DOHH2 (cell line): ENCODE data around the gene GPSM1.

Experiments used
- H3F3A ChIP-seq: fragments of 200-600 bp; sonication (generic), shearing (Covaris generic); 2 replicates; pipeline ENCODE4 v1.6.0; 2016; ENCODE audit warnings: antibody characterized with exemption, mild to moderate bottlenecking; ENCODE audit not compliant: control insufficient read depth, insufficient read depth
- H3K27ac ChIP-seq: fragments of 200-600 bp; sonication (generic); 2 replicates; pipeline ENCODE4 v1.5.1; 2014; ENCODE audit warnings: low read depth, mild to moderate bottlenecking, low read length, moderate library complexity
- H3K27me3 ChIP-seq: fragments of 200-600 bp; sonication (generic); 2 replicates; pipeline ENCODE4 v1.6.1; 2014; ENCODE audit warnings: mild to moderate bottlenecking, low read length, mixed read lengths; ENCODE audit not compliant: control insufficient read depth
- H3K36me3 ChIP-seq: fragments of 200-600 bp; sonication (generic); 2 replicates; pipeline ENCODE4 v1.6.1; 2014; ENCODE audit warnings: mild to moderate bottlenecking, low read length, moderate library complexity, mixed read lengths; ENCODE audit not compliant: control insufficient read depth
- H3K4me1 ChIP-seq: fragments of 200-600 bp; sonication (generic); 2 replicates; pipeline ENCODE4 v1.6.1; 2014; ENCODE audit warnings: mild to moderate bottlenecking, low read length, mixed read lengths; ENCODE audit not compliant: control insufficient read depth
- H3K4me2 ChIP-seq: fragments of 200-600 bp; sonication (generic); 2 replicates; pipeline ENCODE4 v1.6.0; 2014; ENCODE audit warnings: mild to moderate bottlenecking, low read length, moderate library complexity
- H3K4me3 ChIP-seq: fragments of 200-600 bp; sonication (generic); 2 replicates; pipeline ENCODE4 v1.5.1; 2014; ENCODE audit warnings: mild to moderate bottlenecking, low read length, mixed read lengths
- H3K79me2 ChIP-seq: fragments of 200-600 bp; sonication (generic); 2 replicates; pipeline ENCODE4 v1.6.1; 2014; ENCODE audit warnings: mild to moderate bottlenecking, low read length, mixed read lengths; ENCODE audit not compliant: control insufficient read depth
- H3K9me2 ChIP-seq: fragments of 200-600 bp; sonication (generic); replicated peaks from 2 replicates; pipeline ENCODE4 v1.6.1; 2014; ENCODE audit warnings: mild to moderate bottlenecking, low read length, mixed read lengths; ENCODE audit not compliant: control insufficient read depth
- H3K9me3 ChIP-seq: fragments of 200-600 bp; sonication (generic); 2 replicates; pipeline ENCODE4 v1.6.1; 2014; ENCODE audit warnings: antibody characterized with exemption, low read length, mixed read lengths; ENCODE audit not compliant: control insufficient read depth, insufficient read depth
- H4K20me1 ChIP-seq: fragments of 200-600 bp; sonication (generic); 2 replicates; pipeline ENCODE4 v1.6.0; 2014; ENCODE audit warnings: low read depth, mild to moderate bottlenecking, antibody characterized with exemption, low read length, moderate library complexity; ENCODE audit not compliant: control insufficient read depth, insufficient read depth
- EZH2phosphoT487 ChIP-seq: fragments of 200-600 bp; sonication (generic); IDR thresholded peaks from 2 replicates; pipeline ENCODE4 v1.6.1; 2017; ENCODE audit warnings: borderline replicate concordance, mild to moderate bottlenecking, antibody characterized with exemption, low read length, moderate library complexity, mixed read lengths
- TF ChIP-seq, protein P1 (sequence below): fragments of 200-600 bp; sonication (generic); IDR thresholded peaks from one replicate; pipeline ENCODE4 v1.5.1; 2014; ENCODE audit warnings: antibody characterized with exemption, mild to moderate bottlenecking, low read depth, low read length; ENCODE audit not compliant: poor library complexity, severe bottlenecking

The GPSM1 gene

DNA sequence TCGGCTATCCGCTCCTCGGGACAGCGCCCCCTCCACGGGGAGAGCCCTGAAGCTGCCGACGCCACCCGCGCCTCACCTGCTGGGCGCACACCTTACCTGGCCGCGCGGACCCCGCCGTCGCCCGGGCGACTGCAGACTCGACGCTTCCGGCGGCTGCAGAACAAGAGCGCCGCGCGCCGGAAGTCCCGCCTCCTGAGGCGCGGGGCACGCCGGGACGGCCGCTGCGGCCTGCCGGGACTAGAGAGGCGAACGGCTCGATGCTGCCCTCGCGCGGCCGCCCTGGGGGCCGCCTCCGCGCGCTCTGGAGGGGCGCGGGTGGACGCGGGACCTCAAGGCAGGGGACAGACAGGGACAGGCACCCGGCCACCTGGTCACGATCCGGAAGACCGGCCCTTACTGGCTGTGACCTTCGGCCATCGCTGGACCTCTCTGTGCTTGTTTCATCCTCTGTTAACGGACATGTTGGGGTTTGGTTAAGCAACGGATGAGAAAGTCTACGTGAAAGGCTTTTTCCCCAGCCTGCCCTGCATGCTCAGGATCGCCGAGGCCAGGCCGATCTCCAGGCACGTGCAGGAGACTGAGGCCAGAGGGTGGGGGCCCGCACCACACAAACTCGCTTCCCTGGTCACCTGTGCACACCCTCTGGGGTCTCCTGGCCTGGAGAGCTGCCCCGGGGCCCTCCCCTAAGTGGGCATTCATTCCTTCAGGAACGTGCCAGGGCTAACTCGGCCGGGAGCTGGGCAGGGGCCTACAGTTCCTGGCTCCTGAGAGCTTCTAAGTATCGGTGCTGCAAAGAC, 72.9 kb downstream of the GPSM1 start, which contains the start of gene SNAPC4:
Gene SNAPC4 (minus strand): TSS at position 133 of the 797 bp plus-strand sequence. CDS start 1,742 bp downstream, outside the sequence.
- Histone ChIP-seq H3K27ac (peak within 1 kb of the TSS; percentile 38), H3K36me3 (peaks cover 73% of the 10 kb centered on the region), H3K4me1 (peaks cover 19% of the 10 kb centered on the region)

DNA sequence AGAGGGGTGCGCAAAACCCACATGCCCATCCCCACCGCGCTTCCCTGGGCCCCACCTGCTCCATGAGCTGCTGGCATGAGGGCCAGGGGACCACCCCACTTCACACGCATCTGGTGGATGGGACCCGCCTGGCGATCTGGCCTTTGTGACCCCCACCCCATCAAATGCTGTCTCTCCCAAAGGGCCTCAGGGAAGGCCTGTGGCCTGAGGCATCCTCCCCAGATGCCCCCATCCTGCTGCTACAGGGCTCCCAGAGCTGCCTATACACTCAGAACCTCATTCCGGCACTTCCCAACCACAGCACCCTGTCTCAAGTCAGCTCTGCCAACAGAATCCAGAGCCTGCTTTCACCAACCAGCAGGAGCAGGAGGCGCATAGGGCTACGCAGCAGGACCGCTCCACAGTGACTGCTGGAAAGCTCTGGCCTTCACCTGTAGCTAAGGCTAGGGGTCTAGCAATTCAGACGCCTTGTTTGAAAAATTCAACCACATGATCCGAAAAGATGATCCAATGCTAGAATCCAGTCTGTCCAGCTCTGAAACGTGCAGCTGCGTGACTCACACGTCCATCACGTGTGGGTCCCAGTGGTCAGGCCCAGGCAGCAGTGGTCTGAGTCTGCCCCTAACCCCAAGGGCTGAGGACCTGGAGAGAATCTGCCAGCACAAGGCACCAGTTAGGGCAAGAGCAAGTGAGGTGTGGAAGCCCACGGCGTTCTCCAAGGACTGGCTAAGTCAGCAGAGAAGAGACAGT, 74.0 kb downstream of the GPSM1 start:
- Histone ChIP-seq H3F3A (peaks cover 14% of the 10 kb centered on the region; the same call in 1 of the 2 replicates), H3K36me3 (peaks cover 71% of the 10 kb centered on the region), H3K4me1 (peaks cover 19% of the 10 kb centered on the region)

More for the DNA sequence above, 72.9 kb downstream of the GPSM1 start, which contains the start of gene SNAPC4:
- peaks cover 14% of the 10 kb centered on the region; the same call in 1 of the 2 replicates for H3F3A ChIP-seq
- no peaks in the 10 kb centered on the region for H3K27me3 ChIP-seq
- no peaks in the 10 kb centered on the region; the same call in none of the 2 replicates for H4K20me1 ChIP-seq
- peaks cover 34% of the 10 kb centered on the region for H3K79me2 ChIP-seq
- no peak for TF ChIP-seq EZH2phosphoT487
- TF ChIP-seq, protein P1, sequence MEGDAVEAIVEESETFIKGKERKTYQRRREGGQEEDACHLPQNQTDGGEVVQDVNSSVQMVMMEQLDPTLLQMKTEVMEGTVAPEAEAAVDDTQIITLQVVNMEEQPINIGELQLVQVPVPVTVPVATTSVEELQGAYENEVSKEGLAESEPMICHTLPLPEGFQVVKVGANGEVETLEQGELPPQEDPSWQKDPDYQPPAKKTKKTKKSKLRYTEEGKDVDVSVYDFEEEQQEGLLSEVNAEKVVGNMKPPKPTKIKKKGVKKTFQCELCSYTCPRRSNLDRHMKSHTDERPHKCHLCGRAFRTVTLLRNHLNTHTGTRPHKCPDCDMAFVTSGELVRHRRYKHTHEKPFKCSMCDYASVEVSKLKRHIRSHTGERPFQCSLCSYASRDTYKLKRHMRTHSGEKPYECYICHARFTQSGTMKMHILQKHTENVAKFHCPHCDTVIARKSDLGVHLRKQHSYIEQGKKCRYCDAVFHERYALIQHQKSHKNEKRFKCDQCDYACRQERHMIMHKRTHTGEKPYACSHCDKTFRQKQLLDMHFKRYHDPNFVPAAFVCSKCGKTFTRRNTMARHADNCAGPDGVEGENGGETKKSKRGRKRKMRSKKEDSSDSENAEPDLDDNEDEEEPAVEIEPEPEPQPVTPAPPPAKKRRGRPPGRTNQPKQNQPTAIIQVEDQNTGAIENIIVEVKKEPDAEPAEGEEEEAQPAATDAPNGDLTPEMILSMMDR = peak; percentile 92
- H3K9me3 ChIP-seq = no peaks in the 10 kb centered on the region
- peak within 1 kb of the TSS; percentile 95 for H3K4me3 ChIP-seq
- H3K4me2 ChIP-seq = peak within 1 kb of the TSS; percentile 75
- H3K9me2 ChIP-seq = no peaks in the 10 kb centered on the region

DNA sequence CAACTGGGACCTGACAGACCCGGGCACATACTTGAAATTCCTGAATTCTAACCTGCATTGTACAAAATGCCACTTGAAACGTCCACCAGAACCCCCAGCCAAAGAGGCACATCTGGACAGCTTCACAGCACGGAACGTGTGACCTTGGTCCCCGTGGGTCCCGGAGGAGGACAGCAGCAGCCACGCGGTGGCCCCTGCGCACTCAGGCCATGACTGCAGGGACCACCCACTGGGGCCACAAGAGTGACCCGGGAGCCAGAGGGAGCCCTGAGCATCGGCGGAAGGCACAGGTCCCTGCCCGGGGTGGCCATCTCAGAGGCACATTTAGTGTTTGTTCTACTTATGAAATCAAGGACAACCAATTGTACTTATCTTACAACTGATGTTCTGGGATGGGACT, 74.7 kb downstream of the GPSM1 start:
- Histone ChIP-seq H3K4me2 (no peak overlapping the region), H3K27me3 (no peaks in the 10 kb centered on the region), H3K27ac (no peak overlapping the region), H3K36me3 (peaks cover 69% of the 10 kb centered on the region), H3K79me2 (peaks cover 29% of the 10 kb centered on the region), H3F3A (peaks cover 14% of the 10 kb centered on the region; the same call in 1 of the 2 replicates), H3K4me1 (peaks cover 19% of the 10 kb centered on the region), H3K9me3 (no peaks in the 10 kb centered on the region), H3K9me2 (no peaks in the 10 kb centered on the region), H4K20me1 (no peaks in the 10 kb centered on the region; the same call in none of the 2 replicates), H3K4me3 (no peak overlapping the region)
- no peak for TF ChIP-seq EZH2phosphoT487

More for the DNA sequence above, 74.0 kb downstream of the GPSM1 start:
- Histone ChIP-seq H3K27me3 (no peaks in the 10 kb centered on the region), H3K4me3 (no peak overlapping the region), H3K27ac (no peak overlapping the region), H3K9me2 (no peaks in the 10 kb centered on the region), H3K4me2 (no peak overlapping the region), H4K20me1 (no peaks in the 10 kb centered on the region; the same call in none of the 2 replicates), H3K9me3 (no peaks in the 10 kb centered on the region), H3K79me2 (peaks cover 34% of the 10 kb centered on the region)
- TF ChIP-seq EZH2phosphoT487 = no peak
- TF ChIP-seq, protein P1 = no peak
